DMS153 (cell line): Measurements from ENCODE around the gene MYRIP.
"Not testable (repeated sequence)": the region's sequence is repeated elsewhere in the genome, so short reads cannot be mapped to it uniquely, and the experiment has no call there.

Source experiments
- DNase-seq: peaks from one replicate; lab custom pipeline; 2025; lab: John Stamatoyannopoulos, UW

The MYRIP gene

GRCh38 chr3:39809181-39809994 is at the start of gene MYRIP:
Gene MYRIP (plus strand): TSS chr3:39809609. CDS start chr3:39900817, 91,208 bp downstream.
- DNase-seq: peak; percentile 18

GRCh38 chr3:39760325-39760724 is 49.1 kb upstream of the MYRIP start:
- DNase-seq: no peak

- no peak for DNase-seq
Observed at GRCh38 chr3:39762537-39763070, 46.8 kb upstream of the MYRIP start.

GRCh38 chr3:39763390-39763789 is 46.0 kb upstream of the MYRIP start:
- no peak for DNase-seq

GRCh38 chr3:39765575-39765974 is 43.8 kb upstream of the MYRIP start:
- no peak for DNase-seq

- DNase-seq: no peak
Observed at GRCh38 chr3:39766433-39766832, 43.0 kb upstream of the MYRIP start.

GRCh38 chr3:39766909-39767308 is 42.5 kb upstream of the MYRIP start:
- not testable (repeated sequence) for DNase-seq

GRCh38 chr3:39778168-39778567 is 31.2 kb upstream of the MYRIP start:
- DNase-seq: not testable (repeated sequence)

GRCh38 chr3:39779511-39780230 is 29.7 kb upstream of the MYRIP start:
- DNase-seq: no peak

- no peak for DNase-seq
Observed at GRCh38 chr3:39780352-39780751, 29.1 kb upstream of the MYRIP start.

GRCh38 chr3:39781025-39781424 is 28.4 kb upstream of the MYRIP start:
- DNase-seq: no peak

- DNase-seq: no peak
Observed at GRCh38 chr3:39781632-39782031, 27.8 kb upstream of the MYRIP start.

- DNase-seq: no peak
Observed at GRCh38 chr3:39783680-39784079, 25.7 kb upstream of the MYRIP start.

- DNase-seq: no peak
Observed at GRCh38 chr3:39784922-39785321, 24.5 kb upstream of the MYRIP start.

GRCh38 chr3:39788128-39788883 is 21.1 kb upstream of the MYRIP start:
- no peak for DNase-seq

GRCh38 chr3:39791603-39792002 is 17.8 kb upstream of the MYRIP start:
- no peak for DNase-seq

- no peak for DNase-seq
Observed at GRCh38 chr3:39794880-39795279, 14.5 kb upstream of the MYRIP start.

- DNase-seq: no peak
Observed at GRCh38 chr3:39801216-39801615, 8.2 kb upstream of the MYRIP start.

- not testable (repeated sequence) for DNase-seq
Observed at GRCh38 chr3:39802486-39802885, 6.9 kb upstream of the MYRIP start.

- no peak for DNase-seq
Observed at GRCh38 chr3:39803956-39804355, 5.5 kb upstream of the MYRIP start.

GRCh38 chr3:39804951-39805350 is 4.5 kb upstream of the MYRIP start:
- DNase-seq: no peak

GRCh38 chr3:39805650-39806049 is 3.8 kb upstream of the MYRIP start:
- no peak for DNase-seq
